ENCODE results near the gene DNAH6.

DNA sequence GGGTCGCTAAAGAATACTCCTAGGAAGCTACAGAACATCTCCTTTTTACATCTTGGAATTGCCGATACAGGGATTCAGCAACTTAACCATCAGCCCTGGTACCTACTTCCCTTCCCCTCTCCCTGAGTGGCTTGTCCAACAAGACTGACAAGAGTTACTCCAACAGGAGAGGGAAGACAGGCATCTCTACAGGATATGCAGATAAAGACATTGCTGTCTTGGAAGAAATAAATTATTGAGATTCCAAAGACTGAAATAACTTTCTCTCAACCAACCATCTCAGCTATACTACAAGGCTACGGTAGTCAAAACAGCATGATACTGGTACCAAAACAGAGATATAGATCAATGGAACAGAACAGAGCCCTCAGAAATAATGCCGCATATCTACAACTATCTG is 277.3 kb downstream of the DNAH6 start:
- TF ChIP-seq CTCF (conservative IDR thresholded peaks at IDR 0.05; ENCODE audit: low read depth, low read length) (no peak), EZH2 (IDR thresholded peaks at IDR 0.05; ENCODE audit: borderline replicate concordance, low read depth, low read length, poor library complexity, severe bottlenecking) (no peak)
